Hepatocyte (in vitro differentiated cells): Measurements from ENCODE around the gene ACOXL.

Source experiments
- CTCF ChIP-seq: fragments of 200-600 bp; sonication (generic); IDR thresholded peaks from 2 replicates; pipeline ENCODE4 v1.5.1; 2016; ENCODE audit warnings: antibody characterized with exemption, mild to moderate bottlenecking; ENCODE audit not compliant: poor library complexity
- EZH2 ChIP-seq: fragments of 200-600 bp; sonication (generic); IDR thresholded peaks from 2 replicates; pipeline ENCODE4 v1.6.1; 2016; ENCODE audit warnings: antibody characterized with exemption, mild to moderate bottlenecking, borderline replicate concordance
- EZH2phosphoT487 ChIP-seq: fragments of 200-600 bp; sonication (generic); IDR thresholded peaks from one replicate; pipeline ENCODE4 v1.6.1; 2018; ENCODE audit warnings: antibody characterized with exemption, mild to moderate bottlenecking, low read depth, moderate library complexity; ENCODE audit not compliant: unreplicated experiment, severe bottlenecking

- TF ChIP-seq CTCF (no peak), EZH2 (no peak), EZH2phosphoT487 (no peak)
Measured at GRCh38 chr2:110816404-110817365, 84.3 kb downstream of the ACOXL start.
